ENCODE measurements around the gene KRTAP4-16.

GRCh38 chr17:41121742-41122141 is 19.7 kb upstream of the KRTAP4-16 start:
- TF ChIP-seq, protein P1, sequence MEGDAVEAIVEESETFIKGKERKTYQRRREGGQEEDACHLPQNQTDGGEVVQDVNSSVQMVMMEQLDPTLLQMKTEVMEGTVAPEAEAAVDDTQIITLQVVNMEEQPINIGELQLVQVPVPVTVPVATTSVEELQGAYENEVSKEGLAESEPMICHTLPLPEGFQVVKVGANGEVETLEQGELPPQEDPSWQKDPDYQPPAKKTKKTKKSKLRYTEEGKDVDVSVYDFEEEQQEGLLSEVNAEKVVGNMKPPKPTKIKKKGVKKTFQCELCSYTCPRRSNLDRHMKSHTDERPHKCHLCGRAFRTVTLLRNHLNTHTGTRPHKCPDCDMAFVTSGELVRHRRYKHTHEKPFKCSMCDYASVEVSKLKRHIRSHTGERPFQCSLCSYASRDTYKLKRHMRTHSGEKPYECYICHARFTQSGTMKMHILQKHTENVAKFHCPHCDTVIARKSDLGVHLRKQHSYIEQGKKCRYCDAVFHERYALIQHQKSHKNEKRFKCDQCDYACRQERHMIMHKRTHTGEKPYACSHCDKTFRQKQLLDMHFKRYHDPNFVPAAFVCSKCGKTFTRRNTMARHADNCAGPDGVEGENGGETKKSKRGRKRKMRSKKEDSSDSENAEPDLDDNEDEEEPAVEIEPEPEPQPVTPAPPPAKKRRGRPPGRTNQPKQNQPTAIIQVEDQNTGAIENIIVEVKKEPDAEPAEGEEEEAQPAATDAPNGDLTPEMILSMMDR (conservative IDR thresholded peaks at IDR 0.05) = no peak
- no peak for TF ChIP-seq EZH2 (IDR thresholded peaks at IDR 0.05; ENCODE audit: low read depth)

Data from PC-9 (cell line).